ENCODE measurements around the gene EP400. TPM values are rescaled to one million over a fixed set of nuclear protein-coding genes. Genes with fewer than 3 reads are reported as not detected.

Gene EP400
- total and polyA plus RNA-seq, 9 of the 15 experiments (the other 6 are each of a cell fraction or from before 2014, with no cell fraction given): 4.5 to 58.0 (median 7.0) TPM

GRCh38 chr12:131930510-131930909, 19.2 kb upstream of the EP400 start:
- H3K4me1 ChIP-seq (replicated peaks in 1 of 2; ENCODE audit: control insufficient read depth in 2 of 2, insufficient read depth in 2 of 2, low read length in 2 of 2): peaks cover 14 to 38% of the 10 kb centered on the region in 2 experiments; a peak in 4 of 5 replicates
- H3K9me1 ChIP-seq (ENCODE audit: control insufficient read depth, insufficient read depth, low read length): no peaks in the 10 kb centered on the region
- ChIA-PET POLR2A (interaction anchor here (0.6 to 2.6 kb wide), 13 partner anchors 9 to 341 kb away, joined by 3 to 11 read pairs (median 4); no protein-coding TSS in a partner anchor), CTCF (ENCODE audit: low intra/inter-chr PET ratio) (no interaction called here)
- in situ Hi-C loops (cut with MboI) (no loop called here), intact Hi-C loops (cut with micrococcal nuclease) (no loop called here)
- H3K9me3 ChIP-seq (replicated peaks; ENCODE audit: control insufficient read depth, insufficient read depth, low read depth, low read length): no peaks in the 10 kb centered on the region
- H3K9ac ChIP-seq (ENCODE audit: insufficient read depth in 1 of 2, low read depth in 2 of 2, low read length in 2 of 2): peak overlapping the region; percentile 84 to 98
- WGBS (ENCODE audit: insufficient coverage, low coverage, missing lambda C conversion rate): 37% methylated on average over 9 of the region's 9 CpGs
- peak overlapping the region; percentile 84 for H3K4me3 ChIP-seq
- DNase-seq (ENCODE audit: extremely low read depth in 1 of 4, low spot score in 3 of 4) (no peak), ATAC-seq (no peak), FAIRE-seq (peak; percentile 29)
- no peaks in the 10 kb centered on the region for H3K27me3 ChIP-seq (ENCODE audit: control insufficient read depth in 2 of 2, insufficient read depth in 2 of 2, low read length in 2 of 2)
- no peak overlapping the region for H2AFZ ChIP-seq (ENCODE audit: low read depth, low read length)
- H3K27ac ChIP-seq (ENCODE audit: extremely low read depth, low read depth, low read length): peak overlapping the region; percentile 97; the same call in 2 of the 3 replicates
- H3K36me3 ChIP-seq (ENCODE audit: control insufficient read depth, insufficient read depth, low read length): peaks cover 51% of the 10 kb centered on the region
- peaks cover 3% of the 10 kb centered on the region for H4K20me1 ChIP-seq (replicated peaks; ENCODE audit: control insufficient read depth, insufficient read depth, low read length)
- H3K79me2 ChIP-seq (ENCODE audit: control insufficient read depth, insufficient read depth, low read length): peaks cover 36% of the 10 kb centered on the region
- BruUV-seq (replicated peaks): no TSS peak
- H3K4me2 ChIP-seq (ENCODE audit: insufficient read depth, low read length): peak overlapping the region; percentile 90
- TF ChIP-seq PTTG1 (tag; IDR thresholded peaks at IDR 0.05; ENCODE audit: low read depth) (no peak), TAF15 (IDR thresholded peaks at IDR 0.05; ENCODE audit: low read depth, low read length) (no peak), ZNF121 (CRISPR knock-in tag; conservative IDR thresholded peaks at IDR 0.05) (peak; percentile 39), POLR2A (conservative IDR thresholded peaks at IDR 0.05) (no peak), SMARCB1 (IDR thresholded peaks at IDR 0.05; ENCODE audit: insufficient read length, low read depth) (no peak), IRF9 (tag; IDR thresholded peaks at IDR 0.05) (no peak), DLX4 (CRISPR knock-in tag; IDR thresholded peaks at IDR 0.05) (no peak), MEF2A (IDR thresholded peaks at IDR 0.05; ENCODE audit: control insufficient read depth, low read depth, low read length) (no peak), ARID4B (CRISPR knock-in tag; IDR thresholded peaks at IDR 0.05) (peak; percentile 7)
- TF ChIP-seq, protein P1, sequence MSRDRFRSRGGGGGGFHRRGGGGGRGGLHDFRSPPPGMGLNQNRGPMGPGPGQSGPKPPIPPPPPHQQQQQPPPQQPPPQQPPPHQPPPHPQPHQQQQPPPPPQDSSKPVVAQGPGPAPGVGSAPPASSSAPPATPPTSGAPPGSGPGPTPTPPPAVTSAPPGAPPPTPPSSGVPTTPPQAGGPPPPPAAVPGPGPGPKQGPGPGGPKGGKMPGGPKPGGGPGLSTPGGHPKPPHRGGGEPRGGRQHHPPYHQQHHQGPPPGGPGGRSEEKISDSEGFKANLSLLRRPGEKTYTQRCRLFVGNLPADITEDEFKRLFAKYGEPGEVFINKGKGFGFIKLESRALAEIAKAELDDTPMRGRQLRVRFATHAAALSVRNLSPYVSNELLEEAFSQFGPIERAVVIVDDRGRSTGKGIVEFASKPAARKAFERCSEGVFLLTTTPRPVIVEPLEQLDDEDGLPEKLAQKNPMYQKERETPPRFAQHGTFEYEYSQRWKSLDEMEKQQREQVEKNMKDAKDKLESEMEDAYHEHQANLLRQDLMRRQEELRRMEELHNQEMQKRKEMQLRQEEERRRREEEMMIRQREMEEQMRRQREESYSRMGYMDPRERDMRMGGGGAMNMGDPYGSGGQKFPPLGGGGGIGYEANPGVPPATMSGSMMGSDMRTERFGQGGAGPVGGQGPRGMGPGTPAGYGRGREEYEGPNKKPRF (IDR thresholded peaks at IDR 0.05; ENCODE audit: low read depth, low read length): no peak
- TF ChIP-seq, protein P2, sequence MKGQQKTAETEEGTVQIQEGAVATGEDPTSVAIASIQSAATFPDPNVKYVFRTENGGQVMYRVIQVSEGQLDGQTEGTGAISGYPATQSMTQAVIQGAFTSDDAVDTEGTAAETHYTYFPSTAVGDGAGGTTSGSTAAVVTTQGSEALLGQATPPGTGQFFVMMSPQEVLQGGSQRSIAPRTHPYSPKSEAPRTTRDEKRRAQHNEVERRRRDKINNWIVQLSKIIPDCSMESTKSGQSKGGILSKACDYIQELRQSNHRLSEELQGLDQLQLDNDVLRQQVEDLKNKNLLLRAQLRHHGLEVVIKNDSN (CRISPR knock-in tag; IDR thresholded peaks at IDR 0.05): no peak
- TF ChIP-seq, protein P3, sequence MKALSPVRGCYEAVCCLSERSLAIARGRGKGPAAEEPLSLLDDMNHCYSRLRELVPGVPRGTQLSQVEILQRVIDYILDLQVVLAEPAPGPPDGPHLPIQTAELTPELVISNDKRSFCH (CRISPR knock-in tag; IDR thresholded peaks at IDR 0.05): no peak
- TF ChIP-seq, protein P3 (tag; IDR thresholded peaks at IDR 0.05): no peak
